WTC11 (cell line): ENCODE results near the gene MIEF2. TPM values are rescaled to one million over a fixed set of nuclear protein-coding genes. Genes with fewer than 3 reads are reported as not detected.

Experiments used
- ATAC-seq: fragments of 200-7000 bp; cut with Tn5 transposase; 2 replicates; pipeline ENCODE4 v1.10.0; 2021; ENCODE audit warnings: mild to moderate bottlenecking, moderate library complexity
- Bru-seq: library from RNA; stranded (reverse); fragments of 400-500 nt; gene quantifications from one replicate; lab custom pipeline; 2021; lab: Mats Ljungman, UMichigan
- CTCF ChIA-PET: fragments of 300-600 bp; sonication (Branson Sonifier 250); formaldehyde crosslinking; loops from one replicate; lab custom pipeline; 2021; ENCODE audit warnings: antibody characterized with exemption; lab: Charles Lee
- POLR2A ChIA-PET: fragments of 350-600 bp; sonication (Branson Sonifier 250); formaldehyde crosslinking; loops from one replicate; lab custom pipeline; 2021; ENCODE audit warnings: antibody characterized with exemption; lab: Charles Lee
- DNase-seq: peaks from one replicate; pipeline ENCODE4 v3.0.0; 2021; ENCODE audit warnings: low spot score
- H3K27ac Mint-ChIP-seq: 2 replicates; pipeline ENCODE4 v1.8.0; 2021; ENCODE audit warnings: mixed read lengths
- H3K27me3 Mint-ChIP-seq: 2 replicates; pipeline ENCODE4 v1.8.0; 2021; ENCODE audit warnings: low read depth, mild to moderate bottlenecking, moderate library complexity, mixed read lengths
- H3K36me3 Mint-ChIP-seq: 2 replicates; pipeline ENCODE4 v1.8.0; 2021; ENCODE audit warnings: mixed read lengths
- H3K4me1 Mint-ChIP-seq: 2 replicates; pipeline ENCODE4 v1.8.0; 2022; ENCODE audit warnings: mixed read lengths
- H3K4me3 Mint-ChIP-seq: 2 replicates; pipeline ENCODE4 v1.8.0; 2021; ENCODE audit warnings: mild to moderate bottlenecking, moderate library complexity, mixed read lengths
- H3K9me3 Mint-ChIP-seq: 2 replicates; pipeline ENCODE4 v1.8.0; 2021; ENCODE audit warnings: mixed read lengths
- GTF2I ChIP-seq: fragments of 250-450 bp; sonication (Bioruptor Pico); conservative IDR thresholded peaks from 2 replicates; pipeline ENCODE4 v1.4.0; 2021; ENCODE audit warnings: mild to moderate bottlenecking
- JUN ChIP-seq: sonication (generic); formaldehyde crosslinking; IDR thresholded peaks from 2 replicates; pipeline ENCODE4 v1.8.0; 2023; ENCODE audit warnings: mild to moderate bottlenecking, missing genetic modification reagents
- MYBL2 ChIP-seq: sonication (generic); formaldehyde crosslinking; IDR thresholded peaks from 2 replicates; pipeline ENCODE4 v1.8.1; 2023; ENCODE audit warnings: mild to moderate bottlenecking, moderate library complexity, missing genetic modification reagents
- NFYB ChIP-seq: sonication (generic); formaldehyde crosslinking; conservative IDR thresholded peaks from 2 replicates; pipeline ENCODE4 v1.8.0; 2022; ENCODE audit warnings: low read depth, missing genetic modification reagents
- RORB ChIP-seq: fragments of 250-450 bp; sonication (Bioruptor Pico); IDR thresholded peaks from 2 replicates; pipeline ENCODE4 v1.9.0; 2021; ENCODE audit warnings: mild to moderate bottlenecking
- SMAD3 ChIP-seq: sonication (generic); formaldehyde crosslinking; IDR thresholded peaks from 2 replicates; pipeline ENCODE4 v1.8.0; 2022; ENCODE audit warnings: missing genetic modification reagents, mild to moderate bottlenecking, borderline replicate concordance
- SP1 ChIP-seq: sonication (generic); formaldehyde crosslinking; conservative IDR thresholded peaks from 2 replicates; pipeline ENCODE4 v1.8.1; 2022; ENCODE audit warnings: missing genetic modification reagents
- TP53 ChIP-seq: sonication (generic); formaldehyde crosslinking; IDR thresholded peaks from 2 replicates; pipeline ENCODE4 v1.8.1; 2023; ENCODE audit warnings: mild to moderate bottlenecking, missing genetic modification reagents
- ZBTB21 ChIP-seq: sonication (generic); formaldehyde crosslinking; IDR thresholded peaks from 2 replicates; pipeline ENCODE4 v1.8.1; 2023; ENCODE audit warnings: mild to moderate bottlenecking, missing genetic modification reagents, borderline replicate concordance
- ZNF121 ChIP-seq: sonication (generic); formaldehyde crosslinking; IDR thresholded peaks from 2 replicates; pipeline ENCODE4 v1.8.0; 2023; ENCODE audit warnings: missing genetic modification reagents
- ZNF416 ChIP-seq: fragments of 250-450 bp; sonication (Bioruptor Pico); IDR thresholded peaks from 2 replicates; pipeline ENCODE4 v1.9.0; 2021; ENCODE audit warnings: mild to moderate bottlenecking, inconsistent platforms
- long read RNA-seq, 3 experiments: library from RNA in 1 of 3; library from capped mRNA in 1 of 3; library from polyadenylated mRNA in 1 of 3; unstranded in 2 of 3; stranded (forward) in 1 of 3; transcript quantifications; one replicate each; pipeline ENCODE4 v2.0.0, GENCODE V29; 2021
- total RNA-seq: library from RNA; stranded (reverse); gene quantifications from 3 replicates; pipeline ENCODE4 v1.2.3, GENCODE V29; 2021
- TF ChIP-seq, protein P1 (sequence below): sonication (generic); formaldehyde crosslinking; IDR thresholded peaks from 2 replicates; pipeline ENCODE4 v1.8.1; 2022; ENCODE audit warnings: mild to moderate bottlenecking, moderate library complexity, missing genetic modification reagents
- TF ChIP-seq, protein P2 (sequence below): sonication (generic); formaldehyde crosslinking; IDR thresholded peaks from 2 replicates; pipeline ENCODE4 v1.8.0; 2022; ENCODE audit warnings: mild to moderate bottlenecking, missing genetic modification reagents
- TF ChIP-seq, protein P3 (sequence below): sonication (generic); formaldehyde crosslinking; IDR thresholded peaks from 2 replicates; pipeline ENCODE4 v1.8.1; 2023; ENCODE audit warnings: mild to moderate bottlenecking, missing genetic modification reagents, moderate library complexity
- TF ChIP-seq, protein P4 (sequence below): sonication (generic); formaldehyde crosslinking; IDR thresholded peaks from 2 replicates; pipeline ENCODE4 v1.8.1; 2023; ENCODE audit warnings: mild to moderate bottlenecking, moderate library complexity, missing genetic modification reagents
- TF ChIP-seq, protein P5 (sequence below): sonication (generic); formaldehyde crosslinking; IDR thresholded peaks from 2 replicates; pipeline ENCODE4 v1.8.0; 2022; ENCODE audit warnings: mild to moderate bottlenecking, missing genetic modification reagents
- TF ChIP-seq, protein P6 (sequence below): sonication (generic); formaldehyde crosslinking; IDR thresholded peaks from 2 replicates; pipeline ENCODE4 v1.8.0; 2023; ENCODE audit warnings: missing genetic modification reagents
- TF ChIP-seq, protein P7 (sequence below): sonication (generic); formaldehyde crosslinking; IDR thresholded peaks from 2 replicates; pipeline ENCODE4 v1.8.0; 2023; ENCODE audit warnings: mild to moderate bottlenecking, missing genetic modification reagents
- TF ChIP-seq, protein P8 (sequence below): sonication (generic); formaldehyde crosslinking; IDR thresholded peaks from 2 replicates; pipeline ENCODE4 v1.8.0; 2022; ENCODE audit warnings: mild to moderate bottlenecking, missing genetic modification reagents

MIEF2 gene, protein sequence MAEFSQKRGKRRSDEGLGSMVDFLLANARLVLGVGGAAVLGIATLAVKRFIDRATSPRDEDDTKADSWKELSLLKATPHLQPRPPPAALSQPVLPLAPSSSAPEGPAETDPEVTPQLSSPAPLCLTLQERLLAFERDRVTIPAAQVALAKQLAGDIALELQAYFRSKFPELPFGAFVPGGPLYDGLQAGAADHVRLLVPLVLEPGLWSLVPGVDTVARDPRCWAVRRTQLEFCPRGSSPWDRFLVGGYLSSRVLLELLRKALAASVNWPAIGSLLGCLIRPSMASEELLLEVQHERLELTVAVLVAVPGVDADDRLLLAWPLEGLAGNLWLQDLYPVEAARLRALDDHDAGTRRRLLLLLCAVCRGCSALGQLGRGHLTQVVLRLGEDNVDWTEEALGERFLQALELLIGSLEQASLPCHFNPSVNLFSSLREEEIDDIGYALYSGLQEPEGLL
- total RNA-seq (15.7 to 18.8 TPM (median 17.9 TPM) in 3 replicates), Bru-seq, nascent RNA (percentile 62 among the genes with signal in this experiment)
- long read RNA-seq, experiment 1, transcript MIEF2-201 (4 exons, 3,364 nt), result major isoform, 29 of 45 reads
- long read RNA-seq, experiment 1, partial matches to known transcripts, result 1 of 45 reads
- long read RNA-seq, experiment 1, other reads (novel, unspliced or antisense), result 8 of 45 reads
- long read RNA-seq, experiment 2, partial matches to known transcripts, result 0 of 10 reads
- long read RNA-seq, experiment 2, other reads (novel, unspliced or antisense), result 6 of 10 reads
- long read RNA-seq, experiment 3, partial matches to known transcripts, result 0 of 3 reads
- long read RNA-seq, experiment 3, other reads (novel, unspliced or antisense), result 0 of 3 reads

DNA sequence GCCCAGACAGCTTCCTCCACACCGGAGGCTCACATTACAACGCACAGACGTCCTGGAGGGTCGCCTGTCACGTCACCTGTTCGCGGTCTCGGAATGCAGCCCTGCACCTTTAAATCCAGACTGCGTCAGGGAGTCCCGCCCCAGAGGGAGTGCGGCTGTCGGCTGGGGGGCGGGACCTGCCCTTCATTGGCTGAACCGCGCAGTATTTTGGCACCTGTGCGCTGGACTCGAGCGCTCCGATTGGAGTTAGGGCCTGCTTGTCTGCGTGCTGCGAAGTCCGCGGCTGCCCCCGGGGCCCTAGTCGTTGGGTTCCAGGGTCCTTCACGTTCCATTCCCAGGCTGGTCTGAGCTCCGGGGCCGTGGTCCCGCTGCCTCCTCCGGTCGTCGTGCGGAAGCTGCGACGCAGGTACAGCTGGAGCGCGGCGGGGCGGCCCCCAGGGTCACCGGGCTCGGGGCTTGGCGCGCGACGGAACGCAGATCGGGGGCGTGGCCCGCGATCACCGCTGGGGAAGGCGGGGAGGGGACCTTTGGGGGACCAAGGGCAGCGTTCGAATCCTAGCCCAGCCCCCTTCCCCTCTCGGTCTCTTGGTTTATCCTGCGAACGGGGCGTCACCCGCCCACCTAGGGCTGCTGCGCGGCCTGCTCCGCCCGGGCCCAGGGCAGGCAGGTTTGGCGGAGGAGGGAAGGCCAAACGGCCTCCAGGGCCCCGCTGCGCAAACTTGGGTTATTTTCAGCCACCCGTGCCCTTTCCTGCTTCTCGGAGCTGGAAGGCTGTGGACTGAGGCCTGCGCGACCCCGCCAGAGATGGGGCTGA is at the start of gene MIEF2:
MIEF2 (plus strand) TSS at position 331 of the 814 bp plus-strand sequence. CDS start 2,059 bp downstream, outside the sequence.
- CTCF ChIA-PET, result interaction anchor here (1.0 to 1.5 kb wide), 3 partner anchors 12 to 36 kb away, joined by 3 to 5 read pairs (median 3); no protein-coding TSS in a partner anchor
- Mint-ChIP-seq H3K27me3 (no peaks in the 10 kb centered on the region), H3K9me3 (no peaks in the 10 kb centered on the region), H3K27ac (peak within 1 kb of the TSS; percentile 93), H3K4me3 (peak within 1 kb of the TSS; percentile 77), H3K4me1 (peaks cover 29% of the 10 kb centered on the region), H3K36me3 (peaks cover 15% of the 10 kb centered on the region; the same call in 1 of the 2 replicates)
- peak; percentile 85 for ATAC-seq
- POLR2A ChIA-PET, result interaction anchor here (0.9 to 1.9 kb wide), 3 partner anchors 13 to 77 kb away, joined by 3 to 11 read pairs (median 4); partner anchors contain the start of gene ALKBH5
- DNase-seq, result peak; percentile 98
- TF ChIP-seq MYBL2 (CRISPR knock-in tag), result 0 out of 2 replicates have a peak, but pooled peaks have one; percentile 51
- TF ChIP-seq, protein P1, sequence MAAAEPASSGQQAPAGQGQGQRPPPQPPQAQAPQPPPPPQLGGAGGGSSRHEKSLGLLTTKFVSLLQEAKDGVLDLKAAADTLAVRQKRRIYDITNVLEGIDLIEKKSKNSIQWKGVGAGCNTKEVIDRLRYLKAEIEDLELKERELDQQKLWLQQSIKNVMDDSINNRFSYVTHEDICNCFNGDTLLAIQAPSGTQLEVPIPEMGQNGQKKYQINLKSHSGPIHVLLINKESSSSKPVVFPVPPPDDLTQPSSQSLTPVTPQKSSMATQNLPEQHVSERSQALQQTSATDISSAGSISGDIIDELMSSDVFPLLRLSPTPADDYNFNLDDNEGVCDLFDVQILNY (CRISPR knock-in tag), result peak; percentile 53; the same call in 1 of the 2 replicates
- peak; percentile 11; the same call in 1 of the 2 replicates for TF ChIP-seq SMAD3 (CRISPR knock-in tag)
- TF ChIP-seq, protein P2, sequence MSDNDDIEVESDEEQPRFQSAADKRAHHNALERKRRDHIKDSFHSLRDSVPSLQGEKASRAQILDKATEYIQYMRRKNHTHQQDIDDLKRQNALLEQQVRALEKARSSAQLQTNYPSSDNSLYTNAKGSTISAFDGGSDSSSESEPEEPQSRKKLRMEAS (CRISPR knock-in tag), result peak; percentile 71; the same call in 1 of the 2 replicates
- TF ChIP-seq, protein P3, sequence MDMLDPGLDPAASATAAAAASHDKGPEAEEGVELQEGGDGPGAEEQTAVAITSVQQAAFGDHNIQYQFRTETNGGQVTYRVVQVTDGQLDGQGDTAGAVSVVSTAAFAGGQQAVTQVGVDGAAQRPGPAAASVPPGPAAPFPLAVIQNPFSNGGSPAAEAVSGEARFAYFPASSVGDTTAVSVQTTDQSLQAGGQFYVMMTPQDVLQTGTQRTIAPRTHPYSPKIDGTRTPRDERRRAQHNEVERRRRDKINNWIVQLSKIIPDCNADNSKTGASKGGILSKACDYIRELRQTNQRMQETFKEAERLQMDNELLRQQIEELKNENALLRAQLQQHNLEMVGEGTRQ, result peak; percentile 69
- TF ChIP-seq JUN (CRISPR knock-in tag), result 0 out of 2 replicates have a peak, but pooled peaks have one; percentile 45
- TF ChIP-seq SP1 (CRISPR knock-in tag), result peak; percentile 87
- TF ChIP-seq, protein P4, sequence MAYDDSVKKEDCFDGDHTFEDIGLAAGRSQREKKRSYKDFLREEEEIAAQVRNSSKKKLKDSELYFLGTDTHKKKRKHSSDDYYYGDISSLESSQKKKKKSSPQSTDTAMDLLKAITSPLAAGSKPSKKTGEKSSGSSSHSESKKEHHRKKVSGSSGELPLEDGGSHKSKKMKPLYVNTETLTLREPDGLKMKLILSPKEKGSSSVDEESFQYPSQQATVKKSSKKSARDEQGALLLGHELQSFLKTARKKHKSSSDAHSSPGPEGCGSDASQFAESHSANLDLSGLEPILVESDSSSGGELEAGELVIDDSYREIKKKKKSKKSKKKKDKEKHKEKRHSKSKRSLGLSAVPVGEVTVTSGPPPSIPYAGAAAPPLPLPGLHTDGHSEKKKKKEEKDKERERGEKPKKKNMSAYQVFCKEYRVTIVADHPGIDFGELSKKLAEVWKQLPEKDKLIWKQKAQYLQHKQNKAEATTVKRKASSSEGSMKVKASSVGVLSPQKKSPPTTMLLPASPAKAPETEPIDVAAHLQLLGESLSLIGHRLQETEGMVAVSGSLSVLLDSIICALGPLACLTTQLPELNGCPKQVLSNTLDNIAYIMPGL (CRISPR knock-in tag), result peak; percentile 50; the same call in 1 of the 2 replicates
- TF ChIP-seq ZBTB21 (CRISPR knock-in tag), result no peak
- TF ChIP-seq, protein P5, sequence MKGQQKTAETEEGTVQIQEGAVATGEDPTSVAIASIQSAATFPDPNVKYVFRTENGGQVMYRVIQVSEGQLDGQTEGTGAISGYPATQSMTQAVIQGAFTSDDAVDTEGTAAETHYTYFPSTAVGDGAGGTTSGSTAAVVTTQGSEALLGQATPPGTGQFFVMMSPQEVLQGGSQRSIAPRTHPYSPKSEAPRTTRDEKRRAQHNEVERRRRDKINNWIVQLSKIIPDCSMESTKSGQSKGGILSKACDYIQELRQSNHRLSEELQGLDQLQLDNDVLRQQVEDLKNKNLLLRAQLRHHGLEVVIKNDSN (CRISPR knock-in tag), result peak; percentile 74; the same call in 1 of the 2 replicates
- no peak for TF ChIP-seq ZNF416
- TF ChIP-seq ZNF121 (CRISPR knock-in tag), result no peak
- no peak for TF ChIP-seq GTF2I (CRISPR knock-in tag)
- TF ChIP-seq, protein P6, sequence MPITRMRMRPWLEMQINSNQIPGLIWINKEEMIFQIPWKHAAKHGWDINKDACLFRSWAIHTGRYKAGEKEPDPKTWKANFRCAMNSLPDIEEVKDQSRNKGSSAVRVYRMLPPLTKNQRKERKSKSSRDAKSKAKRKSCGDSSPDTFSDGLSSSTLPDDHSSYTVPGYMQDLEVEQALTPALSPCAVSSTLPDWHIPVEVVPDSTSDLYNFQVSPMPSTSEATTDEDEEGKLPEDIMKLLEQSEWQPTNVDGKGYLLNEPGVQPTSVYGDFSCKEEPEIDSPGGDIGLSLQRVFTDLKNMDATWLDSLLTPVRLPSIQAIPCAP (CRISPR knock-in tag), result no peak
- TF ChIP-seq, protein P7, sequence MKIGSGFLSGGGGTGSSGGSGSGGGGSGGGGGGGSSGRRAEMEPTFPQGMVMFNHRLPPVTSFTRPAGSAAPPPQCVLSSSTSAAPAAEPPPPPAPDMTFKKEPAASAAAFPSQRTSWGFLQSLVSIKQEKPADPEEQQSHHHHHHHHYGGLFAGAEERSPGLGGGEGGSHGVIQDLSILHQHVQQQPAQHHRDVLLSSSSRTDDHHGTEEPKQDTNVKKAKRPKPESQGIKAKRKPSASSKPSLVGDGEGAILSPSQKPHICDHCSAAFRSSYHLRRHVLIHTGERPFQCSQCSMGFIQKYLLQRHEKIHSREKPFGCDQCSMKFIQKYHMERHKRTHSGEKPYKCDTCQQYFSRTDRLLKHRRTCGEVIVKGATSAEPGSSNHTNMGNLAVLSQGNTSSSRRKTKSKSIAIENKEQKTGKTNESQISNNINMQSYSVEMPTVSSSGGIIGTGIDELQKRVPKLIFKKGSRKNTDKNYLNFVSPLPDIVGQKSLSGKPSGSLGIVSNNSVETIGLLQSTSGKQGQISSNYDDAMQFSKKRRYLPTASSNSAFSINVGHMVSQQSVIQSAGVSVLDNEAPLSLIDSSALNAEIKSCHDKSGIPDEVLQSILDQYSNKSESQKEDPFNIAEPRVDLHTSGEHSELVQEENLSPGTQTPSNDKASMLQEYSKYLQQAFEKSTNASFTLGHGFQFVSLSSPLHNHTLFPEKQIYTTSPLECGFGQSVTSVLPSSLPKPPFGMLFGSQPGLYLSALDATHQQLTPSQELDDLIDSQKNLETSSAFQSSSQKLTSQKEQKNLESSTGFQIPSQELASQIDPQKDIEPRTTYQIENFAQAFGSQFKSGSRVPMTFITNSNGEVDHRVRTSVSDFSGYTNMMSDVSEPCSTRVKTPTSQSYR (CRISPR knock-in tag), result no peak
- TF ChIP-seq, protein P8, sequence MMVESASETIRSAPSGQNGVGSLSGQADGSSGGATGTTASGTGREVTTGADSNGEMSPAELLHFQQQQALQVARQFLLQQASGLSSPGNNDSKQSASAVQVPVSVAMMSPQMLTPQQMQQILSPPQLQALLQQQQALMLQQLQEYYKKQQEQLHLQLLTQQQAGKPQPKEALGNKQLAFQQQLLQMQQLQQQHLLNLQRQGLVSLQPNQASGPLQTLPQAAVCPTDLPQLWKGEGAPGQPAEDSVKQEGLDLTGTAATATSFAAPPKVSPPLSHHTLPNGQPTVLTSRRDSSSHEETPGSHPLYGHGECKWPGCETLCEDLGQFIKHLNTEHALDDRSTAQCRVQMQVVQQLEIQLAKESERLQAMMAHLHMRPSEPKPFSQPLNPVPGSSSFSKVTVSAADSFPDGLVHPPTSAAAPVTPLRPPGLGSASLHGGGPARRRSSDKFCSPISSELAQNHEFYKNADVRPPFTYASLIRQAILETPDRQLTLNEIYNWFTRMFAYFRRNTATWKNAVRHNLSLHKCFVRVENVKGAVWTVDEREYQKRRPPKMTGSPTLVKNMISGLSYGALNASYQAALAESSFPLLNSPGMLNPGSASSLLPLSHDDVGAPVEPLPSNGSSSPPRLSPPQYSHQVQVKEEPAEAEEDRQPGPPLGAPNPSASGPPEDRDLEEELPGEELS (CRISPR knock-in tag), result peak; percentile 21; the same call in 1 of the 2 replicates
- peak; percentile 25; the same call in 1 of the 2 replicates for TF ChIP-seq TP53 (CRISPR knock-in tag)
- TF ChIP-seq RORB (CRISPR knock-in tag), result no peak
- TF ChIP-seq NFYB, result peak; percentile 90
